GM23338 (cell line): ENCODE results near the gene MICAL2.

ENCODE experiments used
- CTCF ChIP-seq, 2 experiments: fragments of 200-600 bp in 1 of 2; sonication (generic) in 1 of 2; conservative IDR thresholded peaks; 2 replicates each; pipeline versions ENCODE4 v1.5.1 to v1.6.1; 2016 to 2017; ENCODE audit warnings: antibody characterized with exemption in 2 of 2, low read depth in 2 of 2, mild to moderate bottlenecking in 2 of 2, moderate library complexity in 1 of 2
- EZH2phosphoT487 ChIP-seq: fragments of 200-600 bp; sonication (generic); IDR thresholded peaks from one replicate; pipeline ENCODE4 v1.8.1; 2018; ENCODE audit warnings: antibody characterized with exemption; ENCODE audit not compliant: unreplicated experiment
- POLR2AphosphoS5 ChIP-seq: IDR thresholded peaks from 2 replicates; pipeline ENCODE4 v1.6.1; 2016; ENCODE audit warnings: antibody characterized with exemption, low read depth
- REST ChIP-seq: IDR thresholded peaks from one replicate; pipeline ENCODE4 v1.6.1; 2018; ENCODE audit warnings: antibody characterized with exemption; ENCODE audit not compliant: unreplicated experiment

- no peak for TF ChIP-seq CTCF (conservative IDR thresholded peaks at IDR 0.05; ENCODE audit: low read depth in 2 of 2)
- TF ChIP-seq POLR2AphosphoS5, result no peak
- no peak for TF ChIP-seq REST
- TF ChIP-seq EZH2phosphoT487, result no peak
Measured at GRCh38 chr11:12273618-12273995, 163.2 kb downstream of the MICAL2 start.
